T47D (cell line): ENCODE measurements around the gene ZBBX.
"Not testable (repeated sequence)": the region's sequence is repeated elsewhere in the genome, so short reads cannot be mapped to it uniquely, and the experiment has no call there.

ENCODE experiments used
- DNase-seq, 2 experiments: peaks; one replicate each; pipeline versions ENCODE4 v3.0.0 to v3.0.0-alpha.2; 2011 to 2012; ENCODE audit warnings: low read depth in 1 of 2, low spot score in 1 of 2
- JUND ChIP-seq: IDR thresholded peaks from 2 replicates; pipeline ENCODE4 v1.6.1; 2012; ENCODE audit warnings: low read depth
- in situ Hi-C: cut with HindIII; loops from 2 replicates; pipeline ENCODE4 v1.10.0; 2016; ENCODE audit warnings: low sequenced_read_pairs, low pct_unique_long_range_greater_than_20kb

Gene ZBBX, protein sequence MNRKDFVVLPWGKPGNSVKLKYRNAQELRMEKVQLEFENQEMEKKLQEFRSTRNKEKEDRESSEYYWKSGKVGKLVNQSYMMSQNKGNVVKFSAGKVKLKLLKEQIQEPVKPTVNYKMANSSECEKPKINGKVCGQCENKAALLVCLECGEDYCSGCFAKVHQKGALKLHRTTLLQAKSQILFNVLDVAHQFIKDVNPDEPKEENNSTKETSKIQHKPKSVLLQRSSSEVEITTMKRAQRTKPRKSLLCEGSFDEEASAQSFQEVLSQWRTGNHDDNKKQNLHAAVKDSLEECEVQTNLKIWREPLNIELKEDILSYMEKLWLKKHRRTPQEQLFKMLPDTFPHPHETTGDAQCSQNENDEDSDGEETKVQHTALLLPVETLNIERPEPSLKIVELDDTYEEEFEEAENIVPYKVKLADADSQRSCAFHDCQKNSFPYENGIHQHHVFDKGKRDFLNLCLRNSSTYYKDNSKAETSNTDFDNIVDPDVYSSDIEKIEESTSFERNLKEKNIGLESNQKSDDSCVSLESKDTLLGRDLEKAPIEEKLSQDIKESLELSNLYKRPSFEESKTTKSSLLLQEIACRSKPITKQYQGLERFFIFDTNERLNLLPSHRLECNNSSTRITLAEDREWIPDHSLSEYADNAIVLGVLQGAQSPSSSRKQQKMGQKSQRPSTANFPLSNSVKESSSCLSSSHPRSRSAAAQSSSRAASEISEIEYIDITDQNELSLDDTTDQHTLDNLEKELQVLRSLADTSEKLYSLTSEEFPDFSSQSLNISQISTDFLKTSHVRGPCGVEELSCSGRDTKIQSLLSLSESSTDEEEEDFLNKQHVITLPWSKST

DNA sequence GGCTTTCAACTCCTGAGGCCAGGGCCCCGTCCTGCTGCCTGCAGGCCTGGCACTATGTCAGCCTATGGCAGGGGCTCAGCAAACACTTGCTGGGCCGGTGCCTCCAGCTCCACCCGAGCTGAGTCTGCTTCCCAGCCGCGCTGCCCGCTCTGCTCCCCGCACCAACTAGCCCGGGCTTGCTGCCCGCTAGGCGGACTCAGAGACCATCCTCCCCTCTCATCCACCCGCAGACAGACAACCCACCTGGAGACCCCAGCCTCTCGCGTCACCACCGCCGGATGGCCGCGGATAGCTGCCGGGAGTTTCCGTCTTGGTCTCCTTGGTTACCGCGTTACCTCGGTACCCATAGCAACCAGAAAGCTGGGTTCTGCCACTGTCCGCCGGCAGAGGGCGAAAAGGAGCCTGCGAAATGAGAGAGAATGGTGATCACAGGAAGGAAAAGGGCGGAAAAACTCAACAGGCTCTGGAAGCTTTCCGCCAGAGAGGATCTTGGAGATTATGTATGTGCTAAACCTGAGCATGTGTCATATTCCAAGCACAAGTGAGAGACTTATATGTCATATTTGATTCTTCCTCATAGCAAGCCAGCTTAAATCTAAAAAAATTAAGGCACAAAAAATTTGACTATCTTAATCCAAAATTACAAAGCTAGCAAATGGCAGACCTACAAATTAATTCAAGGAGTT, at the start of gene ZBBX:
ZBBX (minus strand) TSS at position 294 of the 686 bp plus-strand sequence. CDS start 7,396 bp downstream, outside the sequence.
- TF ChIP-seq JUND = no peak
- DNase-seq = peak; percentile 30 to 92
- in situ Hi-C loops = no loop called here

DNA sequence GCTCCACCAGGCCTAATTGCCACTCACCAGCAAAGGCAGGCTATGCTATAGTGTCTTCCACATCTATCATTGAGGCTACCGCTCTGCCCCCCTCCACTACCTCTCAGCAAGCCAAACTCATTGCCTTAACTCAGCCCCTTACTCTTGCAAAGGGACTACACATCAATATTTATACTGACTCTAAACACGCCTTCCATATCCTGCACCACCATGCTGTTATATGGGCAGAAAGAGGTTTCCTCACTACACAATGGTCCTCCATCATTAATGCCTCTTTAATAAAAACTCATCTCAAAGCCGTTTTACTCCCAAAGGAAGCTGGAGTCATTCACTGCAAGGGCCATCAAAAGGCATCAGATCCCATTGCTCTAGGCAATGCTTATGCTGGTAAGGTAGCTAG, 46.9 kb upstream of the ZBBX start:
- in situ Hi-C loops, DNase-seq: not testable (repeated sequence)

DNA sequence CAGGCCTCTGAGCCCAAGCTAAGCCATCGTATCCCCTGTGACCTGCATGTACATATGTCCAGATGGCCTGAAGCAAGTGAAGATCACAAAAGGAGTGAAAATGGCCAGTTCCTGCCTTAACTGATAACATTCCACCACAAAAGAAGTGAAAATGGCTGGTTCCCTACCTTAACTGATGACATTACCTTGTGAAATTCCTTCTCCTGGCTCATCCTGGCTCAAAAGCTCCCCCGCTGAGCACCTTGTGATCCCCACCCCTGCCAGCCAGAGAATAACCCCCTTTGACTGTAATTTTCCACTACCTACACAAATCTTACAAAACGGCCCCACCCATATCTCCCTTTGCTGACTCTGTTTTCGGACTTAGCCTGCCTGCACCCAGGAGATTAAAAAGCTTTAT, 42.3 kb upstream of the ZBBX start:
- in situ Hi-C loops, DNase-seq: not testable (repeated sequence)

DNA sequence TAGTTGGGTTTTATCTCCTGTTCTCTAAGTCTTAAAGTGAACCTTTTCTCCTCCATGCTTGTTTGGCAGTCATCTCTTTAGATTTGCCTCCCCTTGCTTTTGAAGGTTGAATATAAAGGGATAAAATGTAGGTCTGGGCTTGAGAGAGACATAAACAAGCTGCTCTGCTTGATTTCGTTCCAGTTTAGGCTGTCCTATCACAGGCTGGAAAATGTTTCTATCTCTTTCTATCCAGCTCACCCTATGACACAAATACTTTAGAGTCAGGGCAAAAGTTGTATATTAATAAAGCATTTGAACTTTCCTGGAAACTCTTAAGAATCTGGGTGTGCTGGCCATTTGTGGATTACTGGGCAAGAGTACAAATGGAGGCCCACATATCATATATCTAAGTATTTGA, 29.5 kb upstream of the ZBBX start:
- TF ChIP-seq JUND = no peak
- no peak for DNase-seq
- in situ Hi-C loops = no loop called here

DNA sequence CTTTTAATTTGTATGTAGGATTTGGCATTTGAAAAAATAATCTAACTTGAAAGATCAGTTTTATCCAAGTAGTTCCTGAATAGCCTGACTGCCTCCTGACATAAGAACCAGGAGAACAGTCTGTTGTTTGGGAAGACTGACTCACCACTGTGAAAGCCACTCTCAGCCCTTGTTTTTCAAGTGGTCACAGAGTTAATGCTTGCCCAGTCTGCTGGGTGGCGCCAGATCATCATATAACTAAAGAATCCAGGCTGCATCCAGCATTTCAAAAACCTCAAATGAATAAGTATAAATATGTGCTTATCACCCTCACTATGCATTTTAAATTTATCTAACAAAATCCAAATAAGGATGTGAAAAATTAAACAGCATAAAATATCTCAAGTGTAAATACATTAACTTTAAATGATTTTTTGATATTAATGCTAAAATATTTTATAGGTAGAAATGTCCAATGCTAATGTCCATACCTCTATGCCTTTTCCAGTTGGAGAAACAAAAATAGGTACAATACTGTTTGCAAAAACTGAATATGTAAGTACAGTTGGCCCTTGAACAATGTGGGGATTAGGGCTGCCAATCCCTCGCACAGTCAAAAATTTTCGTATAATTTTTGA, 26.9 kb upstream of the ZBBX start:
- TF ChIP-seq JUND = no peak
- in situ Hi-C loops = no loop called here
- peak; percentile 46 to 88 for DNase-seq

DNA sequence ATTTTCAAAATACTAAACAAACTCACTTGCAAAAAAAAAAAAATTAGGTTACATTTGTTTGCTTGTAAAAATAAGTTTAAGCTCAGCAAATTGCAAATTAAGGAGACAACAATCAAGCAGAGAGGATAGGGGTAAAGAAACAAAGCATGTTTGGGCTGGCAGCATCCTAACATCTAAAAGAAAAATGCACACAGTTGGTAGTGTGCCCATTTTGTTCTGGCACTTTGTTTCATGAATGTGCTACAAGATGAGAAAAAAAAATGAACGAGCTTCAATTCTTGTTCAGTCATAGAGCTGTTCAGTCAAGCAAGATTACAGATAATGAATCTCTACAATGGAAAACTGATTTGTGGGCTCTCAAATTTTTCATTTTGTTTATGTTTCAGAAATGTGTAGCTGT, 17.7 kb upstream of the ZBBX start:
- no peak for TF ChIP-seq JUND
- in situ Hi-C loops = no loop called here
- DNase-seq = no peak

DNA sequence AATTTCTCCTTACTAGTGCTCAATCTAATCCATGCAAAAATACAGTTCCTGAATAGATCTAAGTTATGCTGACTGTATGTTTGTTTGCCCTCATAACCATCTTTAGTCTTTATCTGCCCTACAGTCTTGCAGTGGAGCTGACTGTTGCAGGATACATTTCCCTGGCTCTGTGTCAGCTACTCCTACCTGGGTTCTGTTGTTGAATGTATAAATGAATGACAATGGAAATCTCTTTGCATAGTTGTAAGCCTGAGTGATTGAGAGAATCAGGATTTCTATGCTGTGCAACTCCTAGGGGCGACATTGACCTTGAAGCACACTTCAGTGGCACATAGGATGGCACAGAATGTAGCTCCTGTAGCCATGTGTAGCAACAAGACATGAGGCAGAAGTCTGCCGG, 16.0 kb upstream of the ZBBX start:
- no peak for DNase-seq
- in situ Hi-C loops = no loop called here
- TF ChIP-seq JUND = no peak

DNA sequence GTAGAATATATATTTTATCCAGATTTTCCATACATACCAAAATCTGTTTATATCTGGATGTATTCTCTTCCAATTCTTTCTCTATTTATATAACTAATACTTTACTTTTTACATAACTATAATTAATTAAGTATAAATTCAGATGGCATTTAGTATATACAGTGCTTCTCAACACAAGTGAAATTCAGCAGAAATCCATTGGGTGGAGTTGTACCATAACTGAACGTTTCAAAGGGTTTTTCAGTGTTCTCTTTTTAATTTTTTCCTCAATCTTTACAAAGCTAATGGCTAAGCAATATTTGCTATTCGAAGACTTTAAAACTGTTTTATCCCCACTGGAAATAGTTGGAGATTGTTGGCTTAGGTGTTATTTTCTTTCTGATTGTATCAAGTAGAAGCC, 13.9 kb upstream of the ZBBX start:
- in situ Hi-C loops = no loop called here
- no peak for TF ChIP-seq JUND
- peak in 1 of 2 experiments; percentile 14 for DNase-seq

DNA sequence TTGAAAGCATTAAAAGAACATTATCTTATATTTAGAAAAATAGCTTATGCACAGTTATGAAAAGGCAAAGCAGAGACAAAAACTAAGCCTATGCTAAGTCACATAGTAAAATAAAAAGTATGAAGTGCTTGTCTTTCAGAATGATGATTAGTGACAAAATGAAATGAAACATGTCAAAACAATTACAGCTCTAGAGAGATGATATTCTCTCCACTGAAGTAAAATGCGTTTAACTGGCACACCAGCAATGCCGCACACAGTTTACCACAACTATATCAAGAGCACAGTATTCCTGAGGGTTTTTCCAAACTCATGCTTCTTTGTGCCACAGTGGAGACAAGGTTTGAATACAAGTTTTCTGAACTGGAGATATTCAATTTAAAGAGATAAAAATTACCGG, 2.1 kb upstream of the ZBBX start:
- no peak for TF ChIP-seq JUND
- no peak for DNase-seq
- in situ Hi-C loops = no loop called here

DNA sequence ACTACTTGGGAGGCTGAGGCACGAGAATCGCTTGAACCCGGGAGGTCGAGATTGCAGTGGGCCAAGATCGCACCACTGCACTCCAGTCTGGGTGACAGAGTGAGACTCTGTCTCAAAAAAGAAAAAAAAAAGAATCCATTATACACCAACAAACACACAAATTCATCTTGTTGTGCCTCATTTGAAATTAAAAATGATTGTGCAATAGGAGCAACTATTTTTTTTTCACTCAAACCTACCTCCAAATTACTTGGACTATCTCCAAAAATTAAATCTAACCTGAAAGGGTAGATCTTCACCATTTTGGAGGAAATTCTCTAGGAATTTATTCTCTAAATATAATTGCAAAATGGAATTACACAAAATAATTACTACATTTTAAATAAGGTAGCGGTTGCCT, 4.6 kb downstream of the ZBBX start:
- no peak for TF ChIP-seq JUND
- no peak for DNase-seq
- in situ Hi-C loops = no loop called here

DNA sequence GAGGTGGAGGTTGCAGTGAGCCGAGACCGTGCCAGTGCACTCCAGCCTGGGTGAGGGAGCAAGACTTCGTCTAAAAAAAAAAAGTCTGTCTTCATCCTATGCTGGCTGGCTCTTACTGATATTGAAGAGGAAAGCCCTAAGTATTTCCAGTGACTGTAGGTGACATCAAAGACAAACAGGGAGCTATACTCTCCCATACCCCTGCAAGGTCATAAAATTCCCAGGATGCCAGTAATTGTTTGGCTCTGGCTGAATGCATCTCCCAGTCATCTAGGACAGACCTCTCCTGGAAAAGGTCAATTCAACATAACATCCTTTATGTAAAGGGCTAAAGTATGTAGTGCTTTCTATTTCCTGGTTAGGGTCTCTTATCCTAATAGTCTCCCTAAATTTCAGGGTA, 8.0 kb downstream of the ZBBX start:
- no peak for DNase-seq
- no peak for TF ChIP-seq JUND
- in situ Hi-C loops = no loop called here

DNA sequence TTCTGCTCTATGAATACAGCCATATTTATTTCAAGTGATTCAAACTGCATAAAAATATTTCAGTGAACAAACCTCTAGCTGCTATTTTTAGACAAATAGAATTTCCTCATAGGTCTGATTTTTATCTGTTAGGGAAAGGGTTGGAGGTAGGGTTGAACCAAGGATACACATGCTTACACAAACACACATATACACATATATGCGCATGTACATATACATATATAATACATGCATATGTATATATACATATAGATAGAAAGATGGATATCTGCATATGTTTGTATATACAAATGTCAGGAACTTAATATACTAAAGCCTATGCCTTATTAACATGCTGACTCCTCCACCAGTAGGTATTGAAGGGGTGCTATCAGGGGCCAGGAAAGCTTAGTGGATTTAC, 18.1 kb downstream of the ZBBX start:
- no peak for TF ChIP-seq JUND
- DNase-seq = no peak
- in situ Hi-C loops = no loop called here
